HEK293 (cell line): ENCODE measurements around the gene PXDC1.

Experiments
- CTCF ChIA-PET: fragments of 350-600 bp; formaldehyde crosslinking; extraction: SDS; loops from one replicate; lab custom pipeline; 2021; ENCODE audit warnings: antibody characterized with exemption; lab: Yijun Ruan, JAX
- POLR2A ChIA-PET: fragments of 300-600 bp; formaldehyde crosslinking; extraction: SDS; loops from one replicate; lab custom pipeline; 2020; ENCODE audit warnings: antibody characterized with exemption, inconsistent platforms; lab: Yijun Ruan, JAX
- H3K27ac ChIP-seq: fragments of 200-500 bp; sonication (Bioruptor generic); 2 replicates; pipeline ENCODE4 v1.5.1; 2014; ENCODE audit warnings: low read depth, low read length, control low read depth, inconsistent platforms; ENCODE audit errors: extremely low read depth
- H3K36me3 ChIP-seq, 2 experiments: fragments of 200-500 bp in 1 of 2; sonication (Bioruptor generic) in 1 of 2; 1 replicate in 1 of 2; 2 replicates in 1 of 2; pipeline ENCODE4 v1.5.1; 2014 to 2017; ENCODE audit warnings: inconsistent platforms in 2 of 2, low read length in 2 of 2; ENCODE audit not compliant: control insufficient read depth in 2 of 2, insufficient read depth in 1 of 2
- H3K4me1 ChIP-seq: fragments of 200-500 bp; sonication (Bioruptor generic); 2 replicates; pipeline ENCODE4 v1.5.1; 2014; ENCODE audit warnings: mild to moderate bottlenecking, low read length, inconsistent platforms; ENCODE audit not compliant: control insufficient read depth, insufficient read depth
- H3K4me3 ChIP-seq: 2 replicates; pipeline ENCODE4 v1.5.1; 2011; ENCODE audit warnings: low read depth, mild to moderate bottlenecking, control low read depth, low read length, moderate library complexity
- H3K9me3 ChIP-seq: fragments of 200-500 bp; sonication (Bioruptor generic); 2 replicates; pipeline ENCODE4 v1.5.1; 2014; ENCODE audit warnings: low read depth, low read length, inconsistent platforms; ENCODE audit not compliant: control insufficient read depth, insufficient read depth
- KLF1 ChIP-seq: fragments of 450-650 bp; formaldehyde crosslinking; IDR thresholded peaks from 2 replicates; pipeline ENCODE4 v1.5.1; 2016; ENCODE audit warnings: missing biosample characterization, missing genetic modification characterization
- KLF10 ChIP-seq: fragments of 450-650 bp; IDR thresholded peaks from 2 replicates; pipeline ENCODE4 v1.5.1; 2018; ENCODE audit warnings: missing biosample characterization, mild to moderate bottlenecking, missing genetic modification characterization
- KLF8 ChIP-seq: fragments of 450-650 bp; formaldehyde crosslinking; IDR thresholded peaks from 2 replicates; pipeline ENCODE4 v1.5.1; 2016; ENCODE audit warnings: missing biosample characterization, missing genetic modification characterization
- MZF1 ChIP-seq: fragments of 450-650 bp; formaldehyde crosslinking; IDR thresholded peaks from 2 replicates; pipeline ENCODE4 v1.5.1; 2017; ENCODE audit warnings: missing biosample characterization, missing genetic modification characterization, borderline replicate concordance
- RBAK ChIP-seq: fragments of 450-650 bp; formaldehyde crosslinking; IDR thresholded peaks from 2 replicates; pipeline ENCODE4 v1.5.1; 2016; ENCODE audit warnings: missing biosample characterization, missing genetic modification characterization
- ZBTB21 ChIP-seq: fragments of 450-650 bp; formaldehyde crosslinking; IDR thresholded peaks from 2 replicates; pipeline ENCODE4 v1.5.1; 2017; ENCODE audit warnings: missing biosample characterization, missing genetic modification characterization
- ZBTB7A ChIP-seq: fragments of 450-650 bp; formaldehyde crosslinking; IDR thresholded peaks from 2 replicates; pipeline ENCODE4 v1.5.1; 2016; ENCODE audit warnings: low read depth, missing biosample characterization, missing genetic modification characterization
- ZNF114 ChIP-seq: fragments of 450-650 bp; formaldehyde crosslinking; IDR thresholded peaks from 2 replicates; pipeline ENCODE4 v1.5.0; 2017; ENCODE audit warnings: missing biosample characterization, missing genetic modification characterization
- ZNF202 ChIP-seq: fragments of 450-650 bp; formaldehyde crosslinking; IDR thresholded peaks from 2 replicates; pipeline ENCODE4 v1.5.1; 2016; ENCODE audit warnings: missing biosample characterization, missing genetic modification characterization, borderline replicate concordance
- ZNF214 ChIP-seq: fragments of 450-650 bp; formaldehyde crosslinking; IDR thresholded peaks from 2 replicates; pipeline ENCODE4 v1.5.1; 2017; ENCODE audit warnings: missing biosample characterization, mild to moderate bottlenecking, missing genetic modification characterization, borderline replicate concordance
- ZNF514 ChIP-seq: fragments of 450-650 bp; formaldehyde crosslinking; IDR thresholded peaks from 2 replicates; pipeline ENCODE4 v1.5.1; 2016; ENCODE audit warnings: missing biosample characterization, missing genetic modification characterization
- ZNF560 ChIP-seq: fragments of 450-650 bp; formaldehyde crosslinking; IDR thresholded peaks from 2 replicates; pipeline ENCODE4 v1.5.1; 2017; ENCODE audit warnings: missing biosample characterization, missing genetic modification characterization, borderline replicate concordance
- ZNF658 ChIP-seq: fragments of 450-650 bp; formaldehyde crosslinking; IDR thresholded peaks from 2 replicates; pipeline ENCODE4; 2016; ENCODE audit warnings: missing biosample characterization, missing genetic modification characterization
- ZNF843 ChIP-seq: fragments of 450-650 bp; formaldehyde crosslinking; IDR thresholded peaks from 2 replicates; pipeline ENCODE4 v1.5.1; 2016; ENCODE audit warnings: missing biosample characterization, missing genetic modification characterization
- ZSCAN30 ChIP-seq: fragments of 450-650 bp; IDR thresholded peaks from 2 replicates; pipeline ENCODE4 v1.5.1; 2018; ENCODE audit warnings: missing biosample characterization, mild to moderate bottlenecking, missing genetic modification characterization, moderate library complexity
- ZXDB ChIP-seq: fragments of 450-650 bp; formaldehyde crosslinking; IDR thresholded peaks from 2 replicates; pipeline ENCODE4 v1.5.1; 2016; ENCODE audit warnings: missing biosample characterization, missing genetic modification characterization
- TF ChIP-seq, protein P1 (sequence below): fragments of 450-650 bp; formaldehyde crosslinking; IDR thresholded peaks from 2 replicates; pipeline ENCODE4 v1.5.1; 2016; ENCODE audit warnings: missing biosample characterization, missing genetic modification characterization
- TF ChIP-seq, protein P2 (sequence below): fragments of 450-650 bp; formaldehyde crosslinking; conservative IDR thresholded peaks from 2 replicates; pipeline ENCODE4 v1.5.1; 2016; ENCODE audit warnings: low read depth, missing biosample characterization, missing genetic modification characterization
- TF ChIP-seq, protein P3 (sequence below): fragments of 450-650 bp; formaldehyde crosslinking; IDR thresholded peaks from 2 replicates; pipeline ENCODE4 v1.5.1; 2016; ENCODE audit warnings: missing biosample characterization, missing genetic modification characterization
- TF ChIP-seq, protein P4 (sequence below): fragments of 450-650 bp; formaldehyde crosslinking; IDR thresholded peaks from 2 replicates; pipeline ENCODE4 v1.5.1; 2016; ENCODE audit warnings: missing biosample characterization, missing genetic modification characterization

PXDC1 gene

DNA sequence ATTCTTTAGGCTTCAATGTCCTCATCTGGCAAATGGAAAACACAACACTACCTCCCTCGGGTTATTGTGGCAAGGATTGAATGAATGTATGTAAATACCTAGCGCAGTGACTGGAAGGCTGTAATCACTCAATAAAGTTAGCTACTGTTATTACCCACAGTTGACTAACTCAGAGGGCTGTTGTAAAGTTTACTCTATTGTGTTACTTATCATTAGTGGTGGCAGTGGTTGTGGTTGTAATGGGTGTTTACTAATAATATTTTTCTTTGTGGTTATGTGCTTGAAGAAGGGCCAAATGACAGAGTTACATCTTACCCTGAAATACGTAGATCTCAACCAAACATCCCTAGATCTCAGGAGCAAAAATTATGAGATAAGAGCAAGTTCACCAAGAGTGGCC is 42.0 kb upstream of the PXDC1 start:
- Histone ChIP-seq H3K4me1 (peaks cover 4% of the 10 kb centered on the region; the same call in 1 of the 2 replicates), H3K27ac (no peak overlapping the region), H3K36me3 (no peaks in the 10 kb centered on the region), H3K9me3 (no peaks in the 10 kb centered on the region), H3K4me3 (no peak overlapping the region)
- CTCF ChIA-PET, result interaction anchor here (1.6 kb wide), 1 partner anchor 45 kb away, joined by 5 read pairs; no protein-coding TSS in a partner anchor
- TF ChIP-seq, protein P1, sequence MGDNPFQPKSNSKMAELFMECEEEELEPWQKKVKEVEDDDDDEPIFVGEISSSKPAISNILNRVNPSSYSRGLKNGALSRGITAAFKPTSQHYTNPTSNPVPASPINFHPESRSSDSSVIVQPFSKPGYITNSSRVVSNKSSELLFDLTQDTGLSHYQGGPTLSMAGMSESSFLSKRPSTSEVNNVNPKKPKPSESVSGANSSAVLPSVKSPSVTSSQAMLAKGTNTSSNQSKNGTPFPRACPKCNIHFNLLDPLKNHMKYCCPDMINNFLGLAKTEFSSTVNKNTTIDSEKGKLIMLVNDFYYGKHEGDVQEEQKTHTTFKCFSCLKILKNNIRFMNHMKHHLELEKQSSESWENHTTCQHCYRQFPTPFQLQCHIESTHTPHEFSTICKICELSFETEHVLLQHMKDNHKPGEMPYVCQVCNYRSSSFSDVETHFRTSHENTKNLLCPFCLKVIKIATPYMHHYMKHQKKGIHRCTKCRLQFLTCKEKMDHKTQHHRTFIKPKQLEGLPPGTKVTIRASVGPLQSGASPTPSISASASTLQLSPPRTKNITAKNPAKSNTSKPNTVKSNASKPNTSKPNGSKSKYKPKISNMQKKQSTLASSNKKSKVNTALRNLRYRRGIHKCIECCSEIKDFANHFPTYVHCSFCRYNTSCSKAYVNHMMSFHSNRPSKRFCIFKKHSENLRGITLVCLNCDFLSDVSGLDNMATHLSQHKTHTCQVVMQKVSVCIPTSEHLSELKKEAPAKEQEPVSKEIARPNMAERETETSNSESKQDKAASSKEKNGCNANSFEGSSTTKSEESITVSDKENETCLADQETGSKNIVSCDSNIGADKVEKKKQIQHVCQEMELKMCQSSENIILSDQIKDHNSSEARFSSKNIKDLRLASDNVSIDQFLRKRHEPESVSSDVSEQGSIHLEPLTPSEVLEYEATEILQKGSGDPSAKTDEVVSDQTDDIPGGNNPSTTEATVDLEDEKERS (tag by site-specific recombination), result no peak
- TF ChIP-seq ZXDB, result no peak
- TF ChIP-seq ZNF214, result no peak
- no peak for TF ChIP-seq ZBTB21 (tag by site-specific recombination)
- no peak for TF ChIP-seq ZNF560 (tag by site-specific recombination)
- TF ChIP-seq RBAK (tag by site-specific recombination), result no peak
- no peak for TF ChIP-seq KLF8 (tag by site-specific recombination)
- TF ChIP-seq ZBTB7A (tag by site-specific recombination), result no peak
- TF ChIP-seq ZNF658, result no peak
- no peak for TF ChIP-seq KLF1 (tag by site-specific recombination)
- TF ChIP-seq, all 188 proteins: peak for 0
- POLR2A ChIA-PET, result no interaction called here

DNA sequence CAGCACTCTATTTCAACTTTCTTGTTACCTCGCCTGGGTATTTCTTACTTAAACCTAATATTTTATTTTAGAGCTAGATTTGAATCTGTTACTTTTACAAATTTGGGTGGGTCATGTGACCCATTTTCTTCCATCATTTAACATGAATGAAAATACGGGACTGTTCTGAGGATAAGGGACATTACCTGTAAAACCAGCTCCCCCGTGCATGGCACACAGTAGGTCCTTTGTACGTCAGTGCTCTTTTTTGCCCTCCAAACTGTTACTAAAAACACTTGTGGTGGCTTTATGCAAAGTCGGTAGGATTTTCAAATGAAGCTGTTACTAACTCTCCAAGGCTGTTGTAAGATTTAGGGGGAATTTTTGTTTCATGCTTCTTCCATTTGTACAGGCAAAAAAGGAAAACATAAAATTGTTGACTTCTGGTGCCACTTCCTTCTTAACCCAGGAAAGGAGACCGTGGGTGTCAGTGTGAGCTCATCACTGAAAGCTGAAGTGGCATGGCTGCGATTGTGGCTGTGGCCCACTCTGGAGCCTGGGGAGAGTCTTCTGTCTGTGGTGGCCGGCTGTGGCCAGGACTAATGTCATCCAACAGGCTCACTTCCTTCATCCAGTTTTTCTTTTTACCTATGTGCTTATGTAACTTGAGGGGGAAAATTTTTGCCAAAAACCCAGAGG is 40.2 kb upstream of the PXDC1 start:
- no peak for TF ChIP-seq RBAK (tag by site-specific recombination)
- no peak for TF ChIP-seq ZNF843 (tag by site-specific recombination)
- TF ChIP-seq, protein P2, sequence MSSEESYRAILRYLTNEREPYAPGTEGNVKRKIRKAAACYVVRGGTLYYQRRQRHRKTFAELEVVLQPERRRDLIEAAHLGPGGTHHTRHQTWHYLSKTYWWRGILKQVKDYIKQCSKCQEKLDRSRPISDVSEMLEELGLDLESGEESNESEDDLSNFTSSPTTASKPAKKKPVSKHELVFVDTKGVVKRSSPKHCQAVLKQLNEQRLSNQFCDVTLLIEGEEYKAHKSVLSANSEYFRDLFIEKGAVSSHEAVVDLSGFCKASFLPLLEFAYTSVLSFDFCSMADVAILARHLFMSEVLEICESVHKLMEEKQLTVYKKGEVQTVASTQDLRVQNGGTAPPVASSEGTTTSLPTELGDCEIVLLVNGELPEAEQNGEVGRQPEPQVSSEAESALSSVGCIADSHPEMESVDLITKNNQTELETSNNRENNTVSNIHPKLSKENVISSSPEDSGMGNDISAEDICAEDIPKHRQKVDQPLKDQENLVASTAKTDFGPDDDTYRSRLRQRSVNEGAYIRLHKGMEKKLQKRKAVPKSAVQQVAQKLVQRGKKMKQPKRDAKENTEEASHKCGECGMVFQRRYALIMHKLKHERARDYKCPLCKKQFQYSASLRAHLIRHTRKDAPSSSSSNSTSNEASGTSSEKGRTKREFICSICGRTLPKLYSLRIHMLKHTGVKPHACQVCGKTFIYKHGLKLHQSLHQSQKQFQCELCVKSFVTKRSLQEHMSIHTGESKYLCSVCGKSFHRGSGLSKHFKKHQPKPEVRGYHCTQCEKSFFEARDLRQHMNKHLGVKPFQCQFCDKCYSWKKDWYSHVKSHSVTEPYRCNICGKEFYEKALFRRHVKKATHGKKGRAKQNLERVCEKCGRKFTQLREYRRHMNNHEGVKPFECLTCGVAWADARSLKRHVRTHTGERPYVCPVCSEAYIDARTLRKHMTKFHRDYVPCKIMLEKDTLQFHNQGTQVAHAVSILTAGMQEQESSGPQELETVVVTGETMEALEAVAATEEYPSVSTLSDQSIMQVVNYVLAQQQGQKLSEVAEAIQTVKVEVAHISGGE, result no peak
- no peak for TF ChIP-seq ZNF202 (tag by site-specific recombination)
- TF ChIP-seq, protein P3, sequence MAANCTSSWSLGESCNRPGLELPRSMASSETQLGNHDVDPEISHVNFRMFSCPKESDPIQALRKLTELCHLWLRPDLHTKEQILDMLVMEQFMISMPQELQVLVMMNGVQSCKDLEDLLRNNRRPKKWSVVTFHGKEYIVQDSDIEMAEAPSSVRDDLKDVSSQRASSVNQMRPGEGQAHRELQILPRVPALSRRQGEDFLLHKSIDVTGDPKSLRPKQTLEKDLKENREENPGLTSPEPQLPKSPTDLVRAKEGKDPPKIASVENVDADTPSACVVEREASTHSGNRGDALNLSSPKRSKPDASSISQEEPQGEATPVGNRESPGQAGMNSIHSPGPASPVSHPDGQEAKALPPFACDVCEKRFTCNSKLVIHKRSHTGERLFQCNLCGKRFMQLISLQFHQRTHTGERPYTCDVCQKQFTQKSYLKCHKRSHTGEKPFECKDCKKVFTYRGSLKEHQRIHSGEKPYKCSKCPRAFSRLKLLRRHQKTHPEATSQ (tag by site-specific recombination), result no peak
- TF ChIP-seq ZNF514 (tag by site-specific recombination), result no peak
- TF ChIP-seq MZF1 (tag by site-specific recombination), result no peak
- TF ChIP-seq ZNF114 (tag by site-specific recombination), result no peak
- TF ChIP-seq KLF10 (tag by site-specific recombination), result no peak
- no peak for TF ChIP-seq ZSCAN30 (tag by site-specific recombination)
- TF ChIP-seq, protein P4, sequence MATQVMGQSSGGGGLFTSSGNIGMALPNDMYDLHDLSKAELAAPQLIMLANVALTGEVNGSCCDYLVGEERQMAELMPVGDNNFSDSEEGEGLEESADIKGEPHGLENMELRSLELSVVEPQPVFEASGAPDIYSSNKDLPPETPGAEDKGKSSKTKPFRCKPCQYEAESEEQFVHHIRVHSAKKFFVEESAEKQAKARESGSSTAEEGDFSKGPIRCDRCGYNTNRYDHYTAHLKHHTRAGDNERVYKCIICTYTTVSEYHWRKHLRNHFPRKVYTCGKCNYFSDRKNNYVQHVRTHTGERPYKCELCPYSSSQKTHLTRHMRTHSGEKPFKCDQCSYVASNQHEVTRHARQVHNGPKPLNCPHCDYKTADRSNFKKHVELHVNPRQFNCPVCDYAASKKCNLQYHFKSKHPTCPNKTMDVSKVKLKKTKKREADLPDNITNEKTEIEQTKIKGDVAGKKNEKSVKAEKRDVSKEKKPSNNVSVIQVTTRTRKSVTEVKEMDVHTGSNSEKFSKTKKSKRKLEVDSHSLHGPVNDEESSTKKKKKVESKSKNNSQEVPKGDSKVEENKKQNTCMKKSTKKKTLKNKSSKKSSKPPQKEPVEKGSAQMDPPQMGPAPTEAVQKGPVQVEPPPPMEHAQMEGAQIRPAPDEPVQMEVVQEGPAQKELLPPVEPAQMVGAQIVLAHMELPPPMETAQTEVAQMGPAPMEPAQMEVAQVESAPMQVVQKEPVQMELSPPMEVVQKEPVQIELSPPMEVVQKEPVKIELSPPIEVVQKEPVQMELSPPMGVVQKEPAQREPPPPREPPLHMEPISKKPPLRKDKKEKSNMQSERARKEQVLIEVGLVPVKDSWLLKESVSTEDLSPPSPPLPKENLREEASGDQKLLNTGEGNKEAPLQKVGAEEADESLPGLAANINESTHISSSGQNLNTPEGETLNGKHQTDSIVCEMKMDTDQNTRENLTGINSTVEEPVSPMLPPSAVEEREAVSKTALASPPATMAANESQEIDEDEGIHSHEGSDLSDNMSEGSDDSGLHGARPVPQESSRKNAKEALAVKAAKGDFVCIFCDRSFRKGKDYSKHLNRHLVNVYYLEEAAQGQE (tag by site-specific recombination), result no peak
- TF ChIP-seq KLF8 (tag by site-specific recombination), result no peak
- H3K4me1 ChIP-seq, result no peaks in the 10 kb centered on the region
- no peak overlapping the region for H3K27ac ChIP-seq
- no peaks in the 10 kb centered on the region for H3K9me3 ChIP-seq
- no peak overlapping the region for H3K4me3 ChIP-seq
- CTCF ChIA-PET, result interaction anchor here (0.6 to 2.0 kb wide), 5 partner anchors 10 to 186 kb away, joined by 3 to 7 read pairs (median 3); partner anchors contain the start of gene FAM50B
- POLR2A ChIA-PET, result no interaction called here
- H3K36me3 ChIP-seq, result no peaks in the 10 kb centered on the region
